Activated CD8-positive, alpha-beta memory T cell treated with anti-CD3 and anti-CD28 coated beads for 4 hours (primary cell): Measurements from ENCODE around the gene HAUS1.

ENCODE experiments used
- DNase-seq, 2 donors: peaks; one replicate each; pipeline ENCODE4 v3.0.0-alpha.2; 2020; ENCODE audit warnings: low read depth in 2 of 2

HAUS1 gene

DNA sequence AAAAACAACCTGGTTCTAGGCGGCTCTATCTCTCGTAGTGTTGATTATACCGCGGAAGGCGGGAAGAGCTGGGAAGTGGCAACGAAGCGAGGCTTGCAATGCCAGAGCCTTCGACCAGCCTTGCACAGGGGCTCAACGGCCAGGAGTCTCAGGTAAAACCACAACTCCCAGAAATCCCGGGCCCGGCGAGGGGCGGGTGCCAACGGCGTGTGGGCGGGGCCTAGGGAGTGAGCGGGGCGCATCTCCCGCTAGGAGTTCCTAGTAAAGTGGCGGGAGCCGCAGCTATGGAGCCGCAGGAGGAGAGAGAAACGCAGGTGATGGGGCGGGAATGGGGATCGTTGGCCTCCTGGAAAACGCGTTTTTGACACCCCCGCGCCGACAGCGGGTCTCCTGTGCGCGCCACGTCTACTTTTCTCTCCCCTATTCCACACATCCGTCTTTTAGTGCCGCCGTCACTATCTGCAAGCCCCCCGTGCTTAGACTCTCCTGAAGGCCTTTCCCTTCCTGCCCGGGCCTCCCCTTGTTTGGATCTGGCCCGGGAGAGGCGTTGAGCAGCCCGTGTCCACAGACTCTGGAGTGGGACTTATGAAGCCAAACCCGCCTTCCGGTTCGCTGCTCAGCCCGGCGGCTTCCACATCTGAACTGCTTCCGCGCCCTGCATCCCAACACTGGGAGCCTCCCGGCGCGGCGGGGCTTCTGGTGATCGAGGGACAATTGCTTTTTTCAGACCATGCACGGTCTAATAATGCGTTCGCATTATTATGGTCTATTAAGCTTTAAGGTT is at the start of gene HAUS1:
Gene HAUS1 (plus strand): TSS at position 258 of the 784 bp plus-strand sequence. CDS start 27 bp downstream, at position 285.
- DNase-seq = peak; percentile 68 to 70

- DNase-seq = no peak
These were observed 49.0 kb upstream of the HAUS1 start for GRCh38 chr18:46054956-46055837.

GRCh38 chr18:46055838-46056230 is 48.4 kb upstream of the HAUS1 start:
- no peak for DNase-seq

GRCh38 chr18:46060359-46060841 is 43.8 kb upstream of the HAUS1 start:
- DNase-seq = no peak

- DNase-seq = no peak
These were observed 42.8 kb upstream of the HAUS1 start for GRCh38 chr18:46061387-46061786.

GRCh38 chr18:46061796-46062195 is 42.4 kb upstream of the HAUS1 start:
- DNase-seq = no peak

DNA sequence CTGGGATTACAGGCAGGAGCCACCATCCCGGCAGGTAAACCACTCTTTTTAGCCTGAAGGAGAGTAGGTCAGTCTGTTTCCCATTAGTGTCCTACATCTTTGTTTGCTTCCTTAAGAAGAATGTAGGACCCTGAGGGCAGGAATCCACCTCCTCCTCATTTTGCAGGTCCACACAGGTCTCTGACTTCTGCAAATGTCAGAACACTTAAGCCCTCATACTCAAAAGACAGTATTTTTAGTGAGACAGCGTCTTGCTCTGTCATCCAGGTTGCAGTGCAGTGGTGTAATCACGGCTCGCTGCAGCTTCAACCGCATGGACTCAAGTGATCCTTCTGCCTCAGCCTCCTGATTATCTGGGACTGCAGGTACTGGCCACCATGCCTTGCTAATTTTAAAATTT is 41.4 kb upstream of the HAUS1 start:
- DNase-seq = no peak

GRCh38 chr18:46067438-46068007 is 36.7 kb upstream of the HAUS1 start:
- DNase-seq = no peak

- DNase-seq = no peak
These were observed 35.4 kb upstream of the HAUS1 start for GRCh38 chr18:46068763-46069162.

- DNase-seq = no peak
These were observed 34.7 kb upstream of the HAUS1 start for GRCh38 chr18:46069524-46069923.

DNA sequence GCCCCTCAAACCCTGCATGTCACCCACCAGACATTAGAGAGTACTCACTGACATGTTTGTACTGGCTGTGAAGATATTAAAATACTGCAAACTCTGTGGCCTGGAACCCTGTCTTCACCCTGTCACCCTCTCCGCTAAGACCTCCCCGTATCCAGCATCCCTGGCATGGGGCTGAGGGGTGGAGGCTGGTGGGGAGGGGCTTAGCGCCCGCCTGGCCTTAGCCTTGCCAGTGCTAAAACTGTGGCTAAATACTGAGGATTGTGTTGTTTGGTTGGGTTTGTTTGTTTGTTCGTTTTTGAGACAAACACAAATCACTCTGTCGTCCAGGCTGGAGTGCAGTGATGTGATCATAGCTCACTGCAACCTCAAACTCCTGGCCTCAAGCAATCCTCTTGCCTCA is 34.0 kb upstream of the HAUS1 start:
- DNase-seq = no peak

- no peak for DNase-seq
These were observed 33.2 kb upstream of the HAUS1 start for GRCh38 chr18:46070815-46071652.

DNA sequence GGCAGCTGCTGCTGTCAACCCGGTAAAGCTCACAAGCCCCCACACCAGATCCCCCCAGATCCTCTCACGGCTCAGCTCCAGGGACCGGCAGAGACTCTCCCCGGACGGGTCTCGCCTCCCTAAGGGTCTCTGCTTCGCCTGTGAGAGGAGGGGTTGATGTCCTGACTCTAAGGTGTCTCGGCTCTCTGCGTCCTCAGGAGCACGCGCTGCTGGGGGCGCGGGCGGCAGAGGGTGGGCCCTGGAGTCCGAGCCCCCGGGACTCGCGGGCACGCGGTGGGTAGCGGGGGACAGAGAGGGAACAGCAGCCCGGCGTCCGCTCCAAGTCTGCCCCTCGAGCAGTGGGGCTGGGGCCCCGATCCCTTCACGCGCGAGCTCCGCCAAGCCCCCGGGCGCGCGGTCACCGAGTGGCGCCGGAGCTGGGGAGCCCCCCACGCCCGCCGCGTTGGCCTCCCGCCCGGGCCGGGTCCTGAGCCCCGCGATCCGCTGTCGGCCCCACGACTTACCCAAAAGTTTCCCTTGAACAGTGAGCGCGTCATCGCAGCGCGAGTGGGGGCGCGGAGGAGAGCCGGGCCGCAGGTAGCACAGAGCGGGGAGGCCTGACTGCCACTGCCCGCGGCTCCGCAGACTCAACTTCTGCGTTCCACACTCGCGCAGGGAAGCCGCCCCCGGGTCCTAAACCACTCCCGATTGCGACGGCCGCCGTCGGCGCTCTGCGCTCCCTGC is 32.4 kb upstream of the HAUS1 start, which contains the start of gene PSTPIP2:
Gene PSTPIP2 (minus strand): TSS at position 608 of the 723 bp plus-strand sequence. CDS start 72 bp downstream, at position 536.
- peak in 1 of 2 donors; percentile 46 for DNase-seq

- no peak for DNase-seq
These were observed 31.8 kb upstream of the HAUS1 start for GRCh38 chr18:46072376-46072867.

GRCh38 chr18:46072959-46073358 is 31.2 kb upstream of the HAUS1 start:
- DNase-seq = no peak

- no peak for DNase-seq
These were observed 30.5 kb upstream of the HAUS1 start for GRCh38 chr18:46073474-46074331.

DNA sequence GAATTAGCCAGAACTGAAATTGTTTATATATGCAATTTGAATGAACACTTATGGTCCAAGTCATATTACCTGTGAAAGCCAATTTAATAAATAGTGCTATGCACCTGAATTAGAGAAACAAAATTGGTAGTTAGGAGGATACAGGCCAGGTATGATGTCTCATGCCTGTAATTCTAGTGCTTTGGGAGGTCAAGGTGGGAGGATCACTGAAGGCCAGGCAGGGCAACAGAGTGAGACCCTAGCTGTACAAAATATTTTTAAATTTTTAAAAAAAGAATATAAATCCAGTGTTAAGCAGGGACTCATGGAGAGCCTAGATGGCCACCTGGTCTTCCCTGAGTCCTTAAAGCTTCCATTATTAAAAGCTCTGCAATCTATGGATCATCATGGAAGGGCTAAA is 24.8 kb upstream of the HAUS1 start:
- no peak for DNase-seq

GRCh38 chr18:46080156-46080555 is 24.0 kb upstream of the HAUS1 start:
- DNase-seq = no peak

GRCh38 chr18:46084431-46084830 is 19.8 kb upstream of the HAUS1 start:
- no peak for DNase-seq
